NCI-H748 (cell line): ENCODE measurements around the gene SERPINE3.

Experiments used
- DNase-seq: peaks from one replicate; lab custom pipeline; 2025; ENCODE audit not compliant: unreplicated experiment; lab: John Stamatoyannopoulos, UW

Gene SERPINE3

GRCh38 chr13:51360489-51360888 lies 21.0 kb downstream of the SERPINE3 start:
- no peak for DNase-seq

GRCh38 chr13:51361106-51361505 lies 21.6 kb downstream of the SERPINE3 start:
- no peak for DNase-seq

GRCh38 chr13:51363625-51364024 lies 24.1 kb downstream of the SERPINE3 start:
- DNase-seq: no peak

- DNase-seq: no peak
Measured at GRCh38 chr13:51364404-51365008, 25.0 kb downstream of the SERPINE3 start.

GRCh38 chr13:51370116-51370515 lies 30.6 kb downstream of the SERPINE3 start:
- no peak for DNase-seq

- DNase-seq: no peak
Measured at GRCh38 chr13:51370811-51371210, 31.3 kb downstream of the SERPINE3 start.

GRCh38 chr13:51371768-51372399 lies 32.4 kb downstream of the SERPINE3 start:
- DNase-seq: no peak

GRCh38 chr13:51373451-51373850 lies 34.0 kb downstream of the SERPINE3 start:
- DNase-seq: no peak

GRCh38 chr13:51380269-51380668 lies 40.8 kb downstream of the SERPINE3 start:
- DNase-seq: peak; percentile 63

- no peak for DNase-seq
Measured at GRCh38 chr13:51385114-51385513, 45.6 kb downstream of the SERPINE3 start.

- no peak for DNase-seq
Measured at GRCh38 chr13:51394724-51395123, 55.2 kb downstream of the SERPINE3 start.

- DNase-seq: no peak
Measured at GRCh38 chr13:51396352-51396751, 56.9 kb downstream of the SERPINE3 start.

GRCh38 chr13:51397262-51397941 lies 57.9 kb downstream of the SERPINE3 start:
- DNase-seq: no peak

- no peak for DNase-seq
Measured at GRCh38 chr13:51405176-51405575, 65.7 kb downstream of the SERPINE3 start.

GRCh38 chr13:51412431-51412830 lies 72.9 kb downstream of the SERPINE3 start:
- DNase-seq: no peak
